Small intestine (tissue), 7 donors: ENCODE results near the gene KLHL30. TPM values are rescaled to one million over a fixed set of nuclear protein-coding genes. Genes with fewer than 3 reads are reported as not detected.

Source experiments
- DNase-seq, 2 donors: peaks; one replicate each; pipeline versions ENCODE4 v3.0.0 to v3.0.0-alpha.2; 2013
- FAIRE-seq: peaks from 2 replicates; lab custom pipeline; 2012; peaks lifted over from hg19 to GRCh38; lab: Jason Lieb, UNC
- H3K27ac ChIP-seq, 3 donors: one replicate each; pipeline ENCODE4 v1.5.1; 2013; ENCODE audit warnings: low read length in 2 of 3, mild to moderate bottlenecking in 2 of 3, control low read depth in 1 of 3, inconsistent platforms in 1 of 3, low read depth in 1 of 3, moderate library complexity in 1 of 3
- H3K27me3 ChIP-seq, 3 donors: one replicate each; pipeline ENCODE4 v1.6.1; 2013; ENCODE audit warnings: low read length in 3 of 3, inconsistent platforms in 1 of 3; ENCODE audit not compliant: control insufficient read depth in 3 of 3, insufficient read depth in 3 of 3
- H3K36me3 ChIP-seq, 3 donors: one replicate each; pipeline ENCODE4 v1.6.1; 2013; ENCODE audit warnings: low read length in 3 of 3, inconsistent platforms in 1 of 3, low read depth in 1 of 3, mild to moderate bottlenecking in 1 of 3, moderate library complexity in 1 of 3; ENCODE audit not compliant: control insufficient read depth in 3 of 3, insufficient read depth in 2 of 3
- H3K4me1 ChIP-seq, 3 donors: one replicate each; pipeline ENCODE4 v1.6.1; 2013; ENCODE audit warnings: low read length in 2 of 3, inconsistent platforms in 1 of 3, low read depth in 1 of 3, mild to moderate bottlenecking in 1 of 3, moderate library complexity in 1 of 3; ENCODE audit not compliant: control insufficient read depth in 3 of 3, insufficient read depth in 2 of 3
- H3K4me3 ChIP-seq, 3 donors: one replicate each; pipeline ENCODE4 v1.5.1; 2013; ENCODE audit warnings: low read length in 3 of 3, control low read depth in 1 of 3, inconsistent platforms in 1 of 3, low read depth in 1 of 3, mild to moderate bottlenecking in 1 of 3, moderate library complexity in 1 of 3
- H3K9me3 ChIP-seq, 2 donors: one replicate each; pipeline ENCODE4 v1.6.1; 2013; ENCODE audit warnings: low read depth in 1 of 2, low read length in 1 of 2; ENCODE audit not compliant: control insufficient read depth in 2 of 2, insufficient read depth in 1 of 2
- WGBS, 3 donors: extraction: QIAGEN DNeasy Blood & Tissue Kit; methylation state at CpG; one replicate each; pipeline ENCODE4 v1.1.7; 2013; 5-methylcytosine and 5-hydroxymethylcytosine counted together
- polyA plus RNA-seq, 4 donors: library from polyadenylated mRNA; stranded (reverse) in 3 of 4; unstranded in 1 of 4; fragments of 200-250 nt in 3 of 4; fragments of 120-200 nt in 1 of 4; gene quantifications; one replicate each; pipeline versions ENCODE4 v1.2.1 to v1.2.3, GENCODE V29; 2013
- donor health status: healthy with polysubstance abuse.
- donor health status: control.
- donor health status: control.
- donor health status: Bipolar disorder and iron deficiency.
- donor health status: healthy.

Gene KLHL30
- polyA plus RNA-seq, 4 donors, result 0.07 to 0.39 TPM; not detected in 2

DNA sequence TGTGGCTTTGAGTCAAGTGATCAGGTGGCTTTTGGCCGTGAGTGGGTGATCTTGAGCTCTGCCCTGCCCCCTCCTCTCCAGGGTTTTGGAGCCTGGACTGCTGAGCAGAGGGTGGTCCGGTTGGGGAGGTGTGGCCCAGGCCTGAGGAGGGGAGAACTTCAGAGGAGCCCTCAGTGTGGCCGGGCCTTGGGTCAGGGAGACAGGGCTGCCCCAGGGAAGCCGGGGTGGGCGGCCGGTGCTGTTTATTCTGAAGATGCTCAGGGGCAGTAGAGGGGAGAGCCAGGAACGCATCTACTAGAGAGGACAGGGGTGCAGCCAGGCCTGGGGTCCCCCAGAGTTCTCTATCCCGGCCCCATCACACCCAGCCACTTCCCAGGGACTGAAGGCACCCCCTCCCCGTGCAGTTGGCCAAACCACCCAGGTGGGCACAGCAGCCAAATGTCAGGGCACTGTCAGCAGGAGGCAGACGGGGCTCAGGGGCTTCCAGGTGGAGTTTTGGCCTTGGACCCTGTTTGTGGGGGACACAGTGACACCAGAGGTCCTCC lies 21.3 kb downstream of the KLHL30 start:
- DNase-seq, result no peak
- 28 to 52% (median 42%) methylated on average over 10 of the region's 10 CpGs for WGBS, 3 donors
- H3K4me3 ChIP-seq, result no peak overlapping the region
- FAIRE-seq, result no peak
- no peak overlapping the region for H3K27ac ChIP-seq
- no peaks in the 10 kb centered on the region for H3K36me3 ChIP-seq
- H3K4me1 ChIP-seq, result peaks cover 0 to 3% (median 0%) of the 10 kb centered on the region in 3 donors
- peaks cover 2 to 50% (median 10%) of the 10 kb centered on the region in 3 donors for H3K27me3 ChIP-seq
- H3K9me3 ChIP-seq, result no peaks in the 10 kb centered on the region

- no peaks in the 10 kb centered on the region for H3K9me3 ChIP-seq
- H3K27me3 ChIP-seq, result peaks cover 2 to 50% (median 10%) of the 10 kb centered on the region in 3 donors
- no peak overlapping the region for H3K27ac ChIP-seq
- no peak for FAIRE-seq
- DNase-seq, result no peak
- peaks cover 0 to 3% (median 0%) of the 10 kb centered on the region in 3 donors for H3K4me1 ChIP-seq
- WGBS, 3 donors, result 52 to 60% (median 57%) methylated on average over 23 of the region's 23 CpGs
- peaks cover 0 to 4% (median 0%) of the 10 kb centered on the region in 3 donors for H3K36me3 ChIP-seq
- H3K4me3 ChIP-seq, result no peak overlapping the region
Measured at GRCh38 chr2:238160206-238161129, 22.0 kb downstream of the KLHL30 start.

DNA sequence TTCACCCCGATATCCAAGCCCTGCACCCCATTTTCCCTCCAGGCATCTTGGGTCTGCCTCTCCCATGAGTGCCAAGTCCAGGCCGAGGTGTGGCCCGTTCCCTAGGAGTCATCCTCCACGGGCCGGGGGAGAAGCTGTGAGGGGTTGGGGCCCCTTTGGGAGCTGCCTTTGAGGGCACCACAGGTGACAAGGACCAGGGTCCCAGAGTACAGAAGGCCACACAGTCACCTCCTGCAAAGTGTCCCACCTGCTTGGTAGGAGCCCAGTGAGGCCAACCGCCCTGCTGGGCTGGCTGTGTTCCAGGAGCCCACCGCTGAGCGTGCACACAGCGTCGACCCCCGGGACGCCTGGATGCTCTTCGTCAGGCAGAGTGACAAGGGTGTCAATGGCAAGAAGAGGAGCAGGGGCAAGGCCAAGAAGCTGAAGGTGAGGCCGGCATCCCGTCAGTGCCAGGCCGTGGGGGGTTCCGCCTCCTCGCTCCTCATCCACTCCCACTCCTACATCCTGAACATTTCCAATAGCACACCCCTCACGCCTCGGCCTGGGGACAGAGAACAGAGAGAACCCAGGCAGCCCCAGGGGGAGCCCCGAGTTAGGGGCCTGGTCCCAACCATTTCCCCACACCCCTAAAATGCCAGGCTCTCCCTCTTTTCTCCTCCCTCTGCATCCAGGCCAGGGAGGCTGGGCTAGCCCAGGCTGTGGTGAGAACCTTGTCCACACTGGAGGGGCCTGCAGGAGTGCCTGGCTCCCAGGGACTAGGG lies 23.0 kb downstream of the KLHL30 start:
- no peak overlapping the region for H3K27ac ChIP-seq
- 78 to 88% (median 82%) methylated on average over 21 of the region's 21 CpGs for WGBS, 3 donors
- no peaks in the 10 kb centered on the region for H3K9me3 ChIP-seq
- H3K4me3 ChIP-seq, result no peak overlapping the region
- H3K27me3 ChIP-seq, result peaks cover 2 to 50% (median 10%) of the 10 kb centered on the region in 3 donors
- no peak for DNase-seq
- no peak for FAIRE-seq
- peaks cover 0 to 7% (median 0%) of the 10 kb centered on the region in 3 donors for H3K36me3 ChIP-seq
- H3K4me1 ChIP-seq, result peaks cover 0 to 3% (median 0%) of the 10 kb centered on the region in 3 donors

GRCh38 chr2:238162251-238162845 lies 23.9 kb downstream of the KLHL30 start:
- Histone ChIP-seq H3K36me3 (peaks cover 0 to 16% (median 0%) of the 10 kb centered on the region in 3 donors), H3K4me1 (peaks cover 0 to 5% (median 0%) of the 10 kb centered on the region in 3 donors), H3K4me3 (no peak overlapping the region), H3K27me3 (peaks cover 2 to 50% (median 10%) of the 10 kb centered on the region in 3 donors), H3K9me3 (no peaks in the 10 kb centered on the region), H3K27ac (no peak overlapping the region)
- WGBS, 3 donors, result 79 to 87% (median 82%) methylated on average over 14 of the region's 14 CpGs
- DNase-seq, result no peak
- no peak for FAIRE-seq

GRCh38 chr2:238162846-238163441 lies 24.5 kb downstream of the KLHL30 start:
- no peaks in the 10 kb centered on the region for H3K9me3 ChIP-seq
- H3K27ac ChIP-seq, result no peak overlapping the region
- H3K36me3 ChIP-seq, result peaks cover 0 to 22% (median 0%) of the 10 kb centered on the region in 3 donors
- peaks cover 0 to 6% (median 0%) of the 10 kb centered on the region in 3 donors for H3K4me1 ChIP-seq
- peaks cover 2 to 50% (median 10%) of the 10 kb centered on the region in 3 donors for H3K27me3 ChIP-seq
- 53 to 66% (median 57%) methylated on average over 14 to 15 of the region's 15 CpGs for WGBS, 3 donors
- no peak overlapping the region for H3K4me3 ChIP-seq
- DNase-seq (no peak), FAIRE-seq (no peak)

DNA sequence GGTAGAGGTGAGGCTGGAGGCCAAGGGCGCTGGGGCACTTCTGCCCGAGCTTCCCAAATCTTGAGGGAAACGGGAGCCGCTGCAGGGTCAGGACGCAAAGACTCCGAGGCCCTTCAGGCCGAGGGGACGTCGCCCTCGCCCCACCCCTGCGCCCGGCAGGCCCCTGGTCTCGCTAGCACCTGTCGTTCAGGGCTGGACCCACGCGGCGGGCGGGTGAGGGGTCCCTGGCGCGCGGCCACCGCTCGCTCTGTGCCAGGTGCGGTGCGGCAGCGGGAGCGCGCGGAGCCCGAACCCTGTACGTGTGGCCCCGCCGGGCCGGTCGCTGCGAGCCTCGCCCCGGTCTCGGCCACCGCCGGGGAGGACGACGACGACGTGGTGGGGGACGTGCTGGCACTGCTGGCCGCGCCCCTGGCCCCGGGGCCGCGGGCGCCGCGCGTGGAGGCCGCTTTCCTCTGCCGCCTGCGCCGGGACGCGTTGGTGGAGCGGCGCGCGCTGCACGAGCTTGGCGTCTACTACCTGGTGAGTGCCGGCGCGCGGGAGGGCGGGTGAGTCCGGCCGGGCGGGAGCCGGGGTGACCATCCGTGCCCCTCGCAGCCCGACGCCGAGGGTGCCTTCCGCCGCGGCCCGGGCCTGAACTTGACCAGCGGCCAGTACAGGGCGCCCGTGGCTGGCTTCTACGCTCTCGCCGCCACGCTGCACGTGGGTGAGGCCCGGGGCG lies 25.2 kb downstream of the KLHL30 start:
- FAIRE-seq, result no peak
- H3K27ac ChIP-seq, result no peak overlapping the region
- H3K4me1 ChIP-seq, result peaks cover 0 to 3% (median 0%) of the 10 kb centered on the region in 3 donors
- H3K36me3 ChIP-seq, result peaks cover 0 to 28% (median 0%) of the 10 kb centered on the region in 3 donors
- 4 to 10% (median 5%) methylated on average over 27 to 95 of the region's 95 CpGs for WGBS, 3 donors
- peaks cover 2 to 44% (median 7%) of the 10 kb centered on the region in 3 donors for H3K27me3 ChIP-seq
- no peaks in the 10 kb centered on the region for H3K9me3 ChIP-seq
- DNase-seq, result peak in 1 of 2 donors; percentile 51
- H3K4me3 ChIP-seq, result peak overlapping the region in 1 of 3 donors; percentile 18

DNA sequence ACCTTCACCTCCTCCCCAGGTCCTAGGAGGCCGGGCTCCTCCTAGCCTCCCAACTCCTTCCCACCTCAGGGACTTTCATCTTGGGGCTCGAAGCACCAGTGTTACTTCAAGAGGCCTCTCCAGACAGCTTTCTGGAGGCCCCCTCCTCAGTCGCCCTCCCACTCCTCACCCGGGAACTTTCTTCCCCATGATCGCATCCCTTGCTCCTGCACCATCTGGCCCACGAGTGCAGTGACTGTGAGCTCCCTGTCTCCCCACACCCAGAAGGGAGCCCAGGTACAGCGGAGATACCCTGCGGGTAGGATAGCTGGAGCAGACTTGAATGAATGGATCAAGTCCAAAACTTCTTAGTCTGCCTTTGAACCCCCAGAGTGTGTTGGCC lies 26.4 kb downstream of the KLHL30 start:
- Histone ChIP-seq H3K36me3 (peaks cover under 1 to 36% (median 2%) of the 10 kb centered on the region in 3 donors), H3K4me1 (peaks cover 0 to 3% (median 0%) of the 10 kb centered on the region in 3 donors), H3K9me3 (no peaks in the 10 kb centered on the region), H3K4me3 (no peak overlapping the region), H3K27me3 (peaks cover 2 to 37% (median 7%) of the 10 kb centered on the region in 3 donors), H3K27ac (no peak overlapping the region)
- no peak for FAIRE-seq
- 84 to 93% (median 87%) methylated on average over 8 of the region's 8 CpGs for WGBS, 3 donors
- no peak for DNase-seq
